Activated CD8-positive, alpha-beta memory T cell treated with anti-CD3 and anti-CD28 coated beads for 24 hours (primary cell): Measurements from ENCODE around the gene SYNJ2.

Experiments
- DNase-seq: peaks from one replicate; pipeline ENCODE4 v3.0.0-alpha.2; 2020

Gene SYNJ2

GRCh38 chr6:157982563-157983405 is 1.1 kb downstream of the SYNJ2 start:
- no peak for DNase-seq

- no peak for DNase-seq
Measured at GRCh38 chr6:157983406-157984119, 1.9 kb downstream of the SYNJ2 start.

- DNase-seq, result no peak
Measured at GRCh38 chr6:157984128-157984527, 2.5 kb downstream of the SYNJ2 start.

GRCh38 chr6:157984686-157985225 is 3.1 kb downstream of the SYNJ2 start:
- DNase-seq, result no peak

GRCh38 chr6:157985378-157986155 is 3.9 kb downstream of the SYNJ2 start:
- DNase-seq, result no peak

GRCh38 chr6:157987788-157988699 is 6.4 kb downstream of the SYNJ2 start:
- no peak for DNase-seq

GRCh38 chr6:157988700-157989063 is 7.0 kb downstream of the SYNJ2 start:
- DNase-seq, result no peak

GRCh38 chr6:157989541-157990289 is 8.1 kb downstream of the SYNJ2 start:
- DNase-seq, result no peak

- DNase-seq, result no peak
Measured at GRCh38 chr6:157990321-157991066, 8.8 kb downstream of the SYNJ2 start.

- no peak for DNase-seq
Measured at GRCh38 chr6:157991067-157991432, 9.4 kb downstream of the SYNJ2 start.

- DNase-seq, result no peak
Measured at GRCh38 chr6:157993076-157993475, 11.4 kb downstream of the SYNJ2 start.

- no peak for DNase-seq
Measured at GRCh38 chr6:157994125-157994795, 12.6 kb downstream of the SYNJ2 start.

GRCh38 chr6:157995458-157995857 is 13.8 kb downstream of the SYNJ2 start:
- DNase-seq, result no peak

GRCh38 chr6:157996201-157996712 is 14.6 kb downstream of the SYNJ2 start:
- DNase-seq, result no peak

GRCh38 chr6:157996918-157997702 is 15.4 kb downstream of the SYNJ2 start:
- DNase-seq, result no peak

GRCh38 chr6:157997893-157998608 is 16.4 kb downstream of the SYNJ2 start:
- DNase-seq, result no peak

- DNase-seq, result no peak
Measured at GRCh38 chr6:157998707-157999167, 17.1 kb downstream of the SYNJ2 start.
